NCI-H345 treated with DMSO at 0.1 percent for 48 hours (cell line): ENCODE data around the gene SUMF1.

ENCODE experiments used
- DNase-seq: peaks from one replicate; lab custom pipeline; 2025; ENCODE audit not compliant: unreplicated experiment; lab: John Stamatoyannopoulos, UW

SUMF1 gene

GRCh38 chr3:4466741-4467521, at the start of gene SUMF1:
SUMF1 (minus strand) TSS chr3:4467269; CDS start chr3:4467245, 24 bp downstream.
- DNase-seq: peak; percentile 74

- DNase-seq: no peak
These were observed 49.0 kb upstream of the SUMF1 start for GRCh38 chr3:4515916-4516579.

GRCh38 chr3:4514916-4515315, 47.8 kb upstream of the SUMF1 start:
- no peak for DNase-seq

GRCh38 chr3:4514321-4514720, 47.3 kb upstream of the SUMF1 start:
- DNase-seq: no peak

GRCh38 chr3:4512895-4513616, 46.0 kb upstream of the SUMF1 start:
- DNase-seq: no peak

GRCh38 chr3:4511491-4512262, 44.6 kb upstream of the SUMF1 start:
- DNase-seq: no peak

GRCh38 chr3:4509983-4510755, 43.1 kb upstream of the SUMF1 start:
- no peak for DNase-seq

GRCh38 chr3:4509043-4509442, 42.0 kb upstream of the SUMF1 start:
- no peak for DNase-seq

GRCh38 chr3:4508048-4508981, 41.2 kb upstream of the SUMF1 start:
- DNase-seq: no peak

GRCh38 chr3:4507024-4507596, 40.0 kb upstream of the SUMF1 start:
- DNase-seq: no peak

- no peak for DNase-seq
These were observed 39.5 kb upstream of the SUMF1 start for GRCh38 chr3:4506559-4507023.

- DNase-seq: no peak
These were observed 38.9 kb upstream of the SUMF1 start for GRCh38 chr3:4505688-4506558.

GRCh38 chr3:4504340-4505261, 37.5 kb upstream of the SUMF1 start:
- DNase-seq: no peak

GRCh38 chr3:4503050-4503449, 36.0 kb upstream of the SUMF1 start:
- DNase-seq: no peak

- no peak for DNase-seq
These were observed 34.9 kb upstream of the SUMF1 start for GRCh38 chr3:4501927-4502326.

- DNase-seq: no peak
These were observed 34.4 kb upstream of the SUMF1 start for GRCh38 chr3:4501437-4501836.

GRCh38 chr3:4498446-4498845, 31.4 kb upstream of the SUMF1 start:
- no peak for DNase-seq
